ENCODE measurements around the gene FAM181A. TPM values are rescaled to one million over a fixed set of nuclear protein-coding genes. Genes with fewer than 3 reads are reported as not detected.
A peak's percentile ranks its signal among the peaks of the same experiment; 100 is the strongest.

Gene FAM181A
- total RNA-seq, 2 experiments from 2014 or later, result not detected

DNA sequence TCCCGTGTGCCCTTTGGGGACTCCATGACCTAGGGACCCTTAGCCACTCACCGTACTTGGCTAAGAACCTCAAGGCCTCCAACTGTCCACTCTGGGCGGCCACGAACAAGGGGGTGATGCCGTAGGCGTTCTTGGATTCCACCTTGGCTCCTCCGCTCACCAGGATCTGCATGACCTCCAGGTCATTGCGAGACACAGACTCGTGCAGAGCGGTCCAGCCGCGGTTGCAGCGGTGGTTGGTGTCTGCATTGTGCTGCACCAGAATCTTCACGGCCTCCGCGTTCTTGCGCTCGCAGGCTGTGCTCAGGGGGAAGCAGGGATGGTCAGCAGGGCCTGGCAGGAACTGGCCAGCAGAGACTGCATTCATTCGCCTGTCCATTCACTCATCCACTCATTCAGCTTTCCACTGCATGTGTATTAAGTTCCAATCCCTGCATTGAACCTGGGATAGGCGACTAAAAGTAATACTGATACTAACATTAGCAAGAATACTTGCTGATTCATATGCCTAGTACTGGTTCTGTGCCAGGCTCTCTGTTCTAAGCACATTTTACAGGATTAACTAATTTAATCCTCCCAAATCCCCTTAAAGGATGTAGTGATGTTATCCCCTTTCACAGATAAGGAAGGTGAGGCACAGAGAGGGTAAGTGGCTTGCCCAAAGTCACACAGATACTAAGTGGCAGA is 23.9 kb downstream of the FAM181A start:
- H3K36me3 Mint-ChIP-seq, result peaks cover 78% of the 10 kb centered on the region
- CTCF ChIA-PET, result interaction anchor here (1.0 to 17.4 kb wide), 7 partner anchors 12 to 85 kb away, joined by 3 to 309 read pairs (median 12); partner anchors contain the start of genes ASB2 and CCDC197

DNA sequence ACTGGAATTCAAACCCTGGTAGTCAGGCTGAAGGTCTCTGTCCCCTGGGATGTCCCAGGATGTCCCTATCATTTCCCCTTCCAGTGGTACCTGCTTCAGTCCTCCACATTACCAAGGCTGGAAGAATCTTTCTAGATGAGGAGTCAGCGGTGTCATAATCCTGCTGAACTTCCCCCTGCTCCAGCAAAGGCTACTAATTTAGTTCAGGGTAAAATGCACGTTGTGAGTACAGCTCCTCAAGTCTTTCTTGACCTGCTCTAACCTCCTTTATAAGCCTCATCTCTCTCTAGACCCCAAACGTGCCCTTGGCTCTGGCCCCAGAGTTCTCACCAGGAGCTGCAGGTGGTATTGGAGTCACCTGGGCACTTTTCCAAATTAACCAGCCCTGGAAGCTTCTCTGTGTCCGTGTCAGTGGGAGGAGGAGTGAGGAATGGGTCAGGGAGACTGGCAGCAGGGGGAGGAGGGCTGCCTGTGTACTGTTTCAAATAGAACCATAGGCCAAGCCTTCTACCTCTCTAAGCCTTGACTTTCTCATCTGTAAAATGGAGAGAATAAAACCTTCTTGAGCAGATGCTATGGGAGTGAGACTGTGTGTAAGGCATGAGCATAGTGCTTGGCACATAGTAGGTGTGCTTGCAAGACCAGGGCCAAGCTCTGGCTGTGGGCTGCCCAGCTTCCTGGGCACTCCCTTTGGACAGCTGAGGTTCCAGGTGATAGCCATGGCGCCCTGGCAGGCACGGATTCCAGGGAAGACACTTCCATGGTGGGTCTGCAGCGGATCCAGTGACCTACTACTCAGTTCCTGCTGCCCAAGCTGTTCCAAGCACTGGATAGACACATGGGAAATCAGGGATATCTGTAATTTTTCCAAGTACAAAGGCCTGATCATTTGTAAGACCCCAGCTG is 24.7 kb downstream of the FAM181A start:
- Mint-ChIP-seq H3K4me3 (no peak overlapping the region), H3K36me3 (peaks cover 76% of the 10 kb centered on the region), H3K4me1 (peaks cover 79% of the 10 kb centered on the region), H3K27me3 (no peaks in the 10 kb centered on the region), H3K27ac (peak overlapping the region; percentile 64), H3K9me3 (ENCODE audit: low read depth) (no peaks in the 10 kb centered on the region)
- CTCF ChIA-PET, result interaction anchor here (0.8 to 17.4 kb wide), 9 partner anchors 12 to 84 kb away, joined by 3 to 309 read pairs (median 11); partner anchors contain the start of genes ASB2 and CCDC197
- no peak for DNase-seq
- no peak for ATAC-seq

More for the DNA sequence above, 23.9 kb downstream of the FAM181A start:
- peak overlapping the region; percentile 50 for H3K27ac Mint-ChIP-seq
- H3K9me3 Mint-ChIP-seq (ENCODE audit: low read depth), result no peaks in the 10 kb centered on the region
- DNase-seq (no peak), ATAC-seq (no peak)
- peaks cover 79% of the 10 kb centered on the region for H3K4me1 Mint-ChIP-seq
- no peaks in the 10 kb centered on the region for H3K27me3 Mint-ChIP-seq
- H3K4me3 Mint-ChIP-seq, result no peak overlapping the region

DNA sequence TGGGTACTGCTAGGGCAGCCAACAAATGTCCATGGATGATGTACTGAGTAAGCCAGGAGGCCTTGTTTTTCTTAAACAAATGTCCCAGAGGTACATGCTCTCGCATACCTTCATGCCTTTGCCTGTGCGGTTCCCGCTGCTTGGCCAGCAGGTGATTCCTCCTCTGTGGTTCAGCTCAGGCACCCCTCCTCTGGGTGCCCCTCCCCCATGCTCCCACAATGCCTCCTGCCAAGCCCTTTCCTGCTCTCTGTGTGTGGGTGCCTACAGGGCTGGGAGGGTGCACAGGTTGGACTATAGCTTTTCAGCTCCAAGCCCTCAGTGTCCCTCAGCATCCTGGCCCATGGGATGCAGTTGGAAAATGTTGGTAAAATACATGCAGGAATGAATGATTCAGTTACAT is 25.7 kb downstream of the FAM181A start:
- Mint-ChIP-seq H3K36me3 (peaks cover 76% of the 10 kb centered on the region), H3K4me1 (peaks cover 84% of the 10 kb centered on the region), H3K9me3 (ENCODE audit: low read depth) (no peaks in the 10 kb centered on the region), H3K27me3 (no peaks in the 10 kb centered on the region), H3K27ac (peak overlapping the region; percentile 99), H3K4me3 (peak overlapping the region; percentile 99)
- no peak for DNase-seq
- CTCF ChIA-PET, result interaction anchor here (0.8 to 17.4 kb wide), 14 partner anchors 10 to 99 kb away, joined by 3 to 309 read pairs (median 8); partner anchors contain the start of genes ASB2 and CCDC197
- no peak for ATAC-seq

DNA sequence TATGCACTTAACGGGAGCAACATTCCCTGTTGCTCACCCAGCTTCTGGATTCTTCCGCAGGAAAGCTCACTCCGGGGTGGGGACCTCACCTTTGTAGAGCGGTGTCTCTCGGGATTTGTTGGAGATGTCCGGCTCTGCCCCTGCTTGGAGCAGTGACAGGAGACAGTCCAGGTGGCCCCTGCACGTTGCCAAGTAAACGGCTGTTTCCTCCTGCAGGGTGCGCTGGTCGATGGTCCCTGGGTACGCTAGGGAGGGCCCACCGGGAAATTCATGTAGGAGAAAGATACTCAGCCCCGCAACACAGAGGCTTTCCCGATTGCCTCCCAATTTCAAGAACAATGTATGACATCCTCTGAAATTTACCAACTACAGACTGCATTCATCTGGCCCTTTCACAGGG is 26.1 kb downstream of the FAM181A start:
- Mint-ChIP-seq H3K4me3 (peak overlapping the region; percentile 99), H3K9me3 (ENCODE audit: low read depth) (no peaks in the 10 kb centered on the region), H3K27ac (peak overlapping the region; percentile 99), H3K36me3 (peaks cover 77% of the 10 kb centered on the region), H3K4me1 (peaks cover 89% of the 10 kb centered on the region), H3K27me3 (no peaks in the 10 kb centered on the region)
- DNase-seq, result no peak
- no peak for ATAC-seq
- CTCF ChIA-PET, result interaction anchor here (0.5 to 17.4 kb wide), 12 partner anchors 10 to 98 kb away, joined by 3 to 309 read pairs (median 8); partner anchors contain the start of gene ASB2

DNA sequence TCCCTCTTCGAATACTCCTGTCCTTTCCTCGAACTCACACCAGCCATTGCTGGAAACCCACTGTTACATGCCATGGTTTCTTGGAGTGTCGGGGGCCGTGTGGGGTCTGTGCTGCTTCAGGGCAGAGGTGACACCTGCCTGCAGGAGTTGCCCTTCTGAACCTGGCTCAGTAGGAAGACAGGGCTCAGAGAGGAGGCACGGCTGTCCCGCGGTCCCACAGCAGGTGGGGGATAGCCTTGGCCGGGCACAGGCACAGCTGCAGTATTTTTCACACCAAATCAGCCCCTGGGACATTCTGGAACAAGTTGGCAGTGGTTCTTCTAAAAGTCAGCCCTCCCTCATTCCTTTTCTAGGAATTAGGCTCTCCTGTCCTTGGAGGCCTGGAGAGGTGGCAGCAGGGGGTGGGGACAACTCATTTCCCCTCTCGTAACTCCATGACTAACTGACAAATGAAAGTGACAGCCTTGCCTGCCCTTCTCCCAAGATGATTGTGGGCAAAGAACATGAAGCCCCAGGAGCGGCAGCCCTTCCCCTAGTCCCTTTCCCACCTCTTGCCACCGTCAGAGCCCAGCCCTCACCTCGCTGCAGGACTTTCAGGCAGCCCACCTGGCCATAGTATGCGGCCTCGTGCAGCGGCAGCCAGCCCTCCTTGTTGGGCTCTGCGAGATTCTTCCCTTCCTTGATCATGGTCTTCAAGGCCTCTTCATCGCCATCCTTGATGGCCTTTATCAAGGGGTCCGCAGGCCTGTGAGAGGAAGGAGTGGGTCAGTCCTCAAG is 26.8 kb downstream of the FAM181A start:
- Mint-ChIP-seq H3K27me3 (no peaks in the 10 kb centered on the region), H3K27ac (peak overlapping the region; percentile 99), H3K4me3 (peak overlapping the region; percentile 99), H3K4me1 (peaks cover 91% of the 10 kb centered on the region), H3K36me3 (peaks cover 79% of the 10 kb centered on the region), H3K9me3 (ENCODE audit: low read depth) (no peaks in the 10 kb centered on the region)
- CTCF ChIA-PET, result interaction anchor here (0.5 to 17.4 kb wide), 11 partner anchors 9 to 98 kb away, joined by 3 to 309 read pairs (median 8); partner anchors contain the start of gene ASB2
- no peak for DNase-seq
- ATAC-seq, result no peak

DNA sequence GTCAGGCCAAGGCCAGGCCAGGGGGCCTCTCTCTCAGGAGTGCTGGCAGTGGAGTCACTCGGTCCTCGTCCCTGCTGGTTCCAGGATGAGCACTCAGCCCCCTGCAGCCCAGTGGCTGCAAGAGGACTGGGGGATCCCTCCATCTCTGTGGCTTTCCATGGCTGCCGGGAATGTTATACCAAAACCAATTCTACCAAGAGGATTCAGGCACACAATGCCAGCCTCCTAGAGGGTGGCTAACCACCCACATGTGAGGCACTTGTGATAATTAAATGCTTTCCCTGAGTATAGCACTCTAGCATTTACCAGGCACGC is 27.3 kb downstream of the FAM181A start:
- Mint-ChIP-seq H3K27me3 (no peaks in the 10 kb centered on the region), H3K4me3 (peak overlapping the region; percentile 99), H3K9me3 (ENCODE audit: low read depth) (no peaks in the 10 kb centered on the region), H3K27ac (peak overlapping the region; percentile 99), H3K36me3 (peaks cover 81% of the 10 kb centered on the region), H3K4me1 (peaks cover 96% of the 10 kb centered on the region)
- CTCF ChIA-PET, result interaction anchor here (1.1 to 17.4 kb wide), 7 partner anchors 8 to 66 kb away, joined by 3 to 309 read pairs (median 8); partner anchors contain the start of gene ASB2
- no peak for DNase-seq
- ATAC-seq, result no peak

DNA sequence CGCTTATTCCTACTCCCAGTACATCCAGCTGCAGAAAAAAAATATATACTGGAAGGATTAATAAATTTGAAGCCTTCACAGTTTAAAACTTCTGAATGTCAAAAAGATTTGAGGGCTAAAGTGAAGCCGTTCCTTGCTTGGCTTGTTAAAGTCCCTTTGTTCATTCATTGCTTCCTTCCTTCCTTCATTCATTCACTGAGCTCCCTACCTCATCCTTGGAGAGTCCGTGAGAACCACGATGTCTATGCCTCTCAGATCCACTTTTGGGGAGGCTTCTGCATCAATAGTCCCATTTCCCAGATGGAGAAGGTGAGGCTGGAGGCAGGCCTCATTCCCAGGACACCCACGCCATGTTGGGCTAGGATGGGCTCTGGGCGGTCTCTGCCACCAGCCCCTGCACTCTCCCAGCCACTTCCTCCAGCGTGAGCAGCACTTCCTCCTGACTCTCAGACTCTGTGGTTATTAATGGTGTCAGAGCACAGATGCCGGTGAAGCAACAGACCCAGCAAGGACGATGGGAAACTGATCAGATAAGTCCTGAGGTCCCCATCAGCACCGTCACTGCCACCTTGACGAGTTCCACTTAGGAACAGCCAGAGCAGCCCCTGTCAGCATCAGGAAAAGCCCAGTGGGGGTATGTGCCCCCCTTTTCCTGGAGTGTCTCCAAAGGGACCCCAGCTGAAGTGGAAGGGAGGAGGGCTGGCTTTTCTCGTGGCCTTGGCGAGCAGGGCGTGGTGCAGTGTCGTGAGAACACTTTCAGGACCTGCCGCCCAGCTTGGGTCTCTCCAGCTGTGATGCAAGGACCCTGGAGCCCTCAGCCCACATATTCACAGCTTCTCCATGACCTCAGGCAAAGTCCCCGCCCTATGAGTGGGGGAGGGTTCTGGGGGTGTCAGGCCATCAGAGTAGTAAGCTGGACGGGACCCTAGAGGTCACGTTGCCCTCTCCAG is 28.0 kb downstream of the FAM181A start:
- DNase-seq, result peak; percentile 86
- ATAC-seq, result peak; percentile 35
- Mint-ChIP-seq H3K4me1 (peaks cover 97% of the 10 kb centered on the region), H3K27me3 (no peaks in the 10 kb centered on the region), H3K4me3 (peak overlapping the region; percentile 99), H3K27ac (peak overlapping the region; percentile 99), H3K9me3 (ENCODE audit: low read depth) (no peaks in the 10 kb centered on the region), H3K36me3 (peaks cover 77% of the 10 kb centered on the region)
- CTCF ChIA-PET, result interaction anchor here (1.1 to 17.4 kb wide), 8 partner anchors 8 to 181 kb away, joined by 3 to 309 read pairs (median 7); partner anchors contain the start of gene ASB2

DNA sequence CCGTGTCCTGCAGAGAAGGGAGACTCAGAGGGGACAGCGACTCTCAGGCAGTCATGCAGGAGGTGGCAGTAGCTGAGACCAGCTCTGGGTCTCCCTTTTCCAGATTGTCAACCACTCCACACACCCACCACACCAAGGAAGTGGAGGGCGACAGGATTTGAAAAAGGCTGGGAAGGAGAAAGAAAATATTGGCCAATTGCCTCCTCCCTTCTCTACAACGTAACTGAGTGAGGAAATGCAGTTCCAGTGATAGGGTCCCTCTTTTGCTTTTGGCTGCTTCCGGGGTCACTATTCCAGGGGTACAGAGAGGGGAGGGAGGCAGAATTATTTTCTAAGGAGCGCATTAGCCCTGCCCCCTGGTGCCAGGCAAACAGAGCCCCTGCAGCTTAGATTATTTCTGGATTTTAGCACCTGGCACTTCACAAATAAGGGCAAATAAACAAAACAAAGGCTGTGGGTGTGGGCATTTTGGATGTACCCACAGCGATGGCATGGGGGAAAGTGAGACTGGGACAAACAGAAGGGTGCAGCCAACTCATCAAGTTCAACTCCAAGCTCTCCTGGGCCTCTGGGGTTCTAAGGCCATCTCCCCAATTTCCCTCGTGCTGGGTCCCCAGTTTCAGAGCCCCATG is 28.8 kb downstream of the FAM181A start:
- peaks cover 70% of the 10 kb centered on the region for H3K36me3 Mint-ChIP-seq
- ATAC-seq (no peak), DNase-seq (no peak)
- CTCF ChIA-PET, result interaction anchor here (1.0 to 17.4 kb wide), 9 partner anchors 8 to 181 kb away, joined by 3 to 309 read pairs (median 6); partner anchors contain the start of genes ASB2 and CCDC197
- no peaks in the 10 kb centered on the region for H3K9me3 Mint-ChIP-seq (ENCODE audit: low read depth)
- H3K27me3 Mint-ChIP-seq, result no peaks in the 10 kb centered on the region
- H3K27ac Mint-ChIP-seq, result peak overlapping the region; percentile 99
- H3K4me3 Mint-ChIP-seq, result peak overlapping the region; percentile 99
- H3K4me1 Mint-ChIP-seq, result peaks cover 95% of the 10 kb centered on the region

DNA sequence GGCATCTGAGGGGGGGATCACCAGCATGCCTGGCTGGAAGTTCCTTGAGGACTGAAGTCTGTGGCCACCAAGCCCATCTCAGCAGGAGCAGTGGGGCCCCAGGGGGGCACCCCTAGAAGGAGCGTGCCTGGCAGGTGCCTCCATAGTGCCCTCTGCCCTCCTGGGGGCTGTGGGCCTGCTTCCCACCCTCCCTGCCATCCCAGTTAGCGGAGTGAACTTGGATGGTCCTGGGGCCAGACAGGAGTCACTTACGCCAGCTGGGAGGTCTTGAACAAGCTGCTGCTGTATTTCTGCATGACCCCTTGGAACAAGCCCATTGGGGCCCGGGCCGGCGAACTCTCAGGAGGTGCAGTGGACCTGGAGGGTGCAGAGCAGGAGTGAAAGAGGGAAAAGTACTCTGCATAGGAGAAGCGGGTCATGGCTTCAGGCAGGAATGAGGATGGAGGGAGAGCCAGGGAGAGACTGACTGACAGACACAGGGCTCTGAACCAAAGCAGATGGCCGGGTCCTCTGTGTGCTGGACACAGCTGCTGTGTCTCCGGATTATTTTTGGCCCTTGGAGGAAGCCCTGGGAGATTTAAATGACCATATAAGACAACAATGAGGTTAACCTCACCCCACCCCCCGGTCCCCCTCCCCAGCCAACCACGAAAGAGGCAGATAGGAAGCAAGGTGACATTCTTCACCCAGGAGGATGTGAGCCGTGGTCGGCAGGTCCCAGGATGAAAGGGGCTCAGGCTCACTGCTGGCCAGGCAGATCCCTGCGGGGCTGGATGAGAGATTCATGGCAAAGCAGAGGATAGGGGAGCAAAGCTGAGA is 29.6 kb downstream of the FAM181A start:
- Mint-ChIP-seq H3K4me1 (peaks cover 96% of the 10 kb centered on the region), H3K36me3 (peaks cover 70% of the 10 kb centered on the region), H3K9me3 (ENCODE audit: low read depth) (no peaks in the 10 kb centered on the region), H3K4me3 (peak overlapping the region; percentile 99), H3K27me3 (no peaks in the 10 kb centered on the region), H3K27ac (peak overlapping the region; percentile 99)
- CTCF ChIA-PET, result interaction anchor here (1.0 to 17.4 kb wide), 7 partner anchors 8 to 55 kb away, joined by 3 to 309 read pairs (median 8); partner anchors contain the start of genes ASB2 and CCDC197
- peak; percentile 61 for DNase-seq
- no peak for ATAC-seq

DNA sequence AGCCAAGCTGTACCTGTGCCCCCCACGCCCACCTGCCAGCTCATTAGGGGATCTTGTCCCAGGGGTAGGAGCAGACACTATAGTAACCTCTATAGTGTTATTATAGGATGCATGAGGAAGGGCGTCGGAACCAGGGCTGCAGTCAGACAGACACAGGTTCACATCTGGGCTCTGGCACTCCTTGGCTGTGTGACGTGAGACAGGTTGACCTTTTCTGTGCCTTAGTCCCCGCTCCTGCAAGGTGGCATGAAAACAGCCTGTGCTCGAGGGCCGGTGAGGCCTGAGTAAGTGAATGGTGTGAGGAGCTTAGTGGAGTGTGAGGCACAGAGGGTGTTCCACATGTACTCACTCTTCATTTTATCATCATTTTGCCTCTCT is 30.2 kb downstream of the FAM181A start:
- peak overlapping the region; percentile 99 for H3K27ac Mint-ChIP-seq

More for the DNA sequence above, 30.2 kb downstream of the FAM181A start:
- Mint-ChIP-seq H3K36me3 (peaks cover 69% of the 10 kb centered on the region), H3K27me3 (no peaks in the 10 kb centered on the region), H3K4me3 (peak overlapping the region; percentile 99), H3K4me1 (peaks cover 94% of the 10 kb centered on the region), H3K9me3 (ENCODE audit: low read depth) (no peaks in the 10 kb centered on the region)
- DNase-seq (no peak), ATAC-seq (no peak)
- CTCF ChIA-PET, result interaction anchor here (1.2 to 17.4 kb wide), 3 partner anchors 16 to 34 kb away, joined by 3 to 309 read pairs (median 261); partner anchors contain the start of gene ASB2

All from activated CD8-positive, alpha-beta memory T cell treated with anti-CD3 and anti-CD28 coated beads, Interleukin-2, amount 10 ng/mL, durations not matched to agents 7 days and 5 days (primary cell).